ENCODE results near the gene SH3GLB2.

Gene SH3GLB2

DNA sequence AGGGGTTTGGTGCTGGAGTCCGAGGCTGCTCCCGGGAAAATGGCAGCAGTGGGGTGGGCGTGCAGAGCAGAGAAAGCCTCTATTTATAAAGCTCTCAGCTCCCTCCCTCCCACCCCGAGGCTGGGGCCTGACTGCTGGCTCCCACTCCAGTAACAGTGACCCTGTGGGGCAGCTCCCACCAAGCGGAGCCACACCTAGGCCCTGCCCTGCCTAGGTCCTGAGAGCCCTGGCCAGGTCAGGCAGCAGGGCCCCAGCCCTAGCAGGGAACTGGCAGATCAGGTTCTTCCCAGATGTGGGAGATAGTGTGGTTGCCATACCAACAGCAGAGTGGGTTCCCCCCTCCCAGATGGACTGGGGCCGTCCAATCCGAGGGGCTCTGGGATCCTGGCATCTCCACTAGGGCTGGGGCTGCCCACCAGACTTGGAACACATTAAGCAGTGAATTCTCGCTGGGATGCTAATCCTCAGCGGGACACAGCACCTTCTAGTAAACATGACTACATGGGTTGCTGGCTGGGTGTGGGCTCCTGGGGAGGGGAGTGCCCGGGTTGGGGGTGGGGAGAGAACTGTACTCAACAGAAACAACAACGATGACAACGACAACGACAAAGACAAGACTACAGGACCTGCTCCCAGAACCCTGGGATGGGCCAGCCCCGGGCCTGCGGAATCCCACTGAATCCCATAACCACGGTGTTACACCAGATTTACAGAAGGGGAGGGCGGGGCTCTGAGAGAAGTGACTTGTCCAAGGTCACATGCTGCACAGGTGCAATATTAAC is 1.5 kb downstream of the SH3GLB2 start:
- Histone ChIP-seq H2BK120ac (ENCODE audit: low read depth, low read length) (no peak overlapping the region), H3K27ac (replicated peaks; ENCODE audit: low read length) (no peak overlapping the region), H2AK5ac (ENCODE audit: low read depth, low read length) (peak overlapping the region; percentile 99), H2BK15ac (ENCODE audit: low read length) (no peak overlapping the region), H2BK12ac (ENCODE audit: low read length) (no peak overlapping the region), H3K14ac (ENCODE audit: low read length) (no peak overlapping the region), H3K9ac (ENCODE audit: low read depth, low read length, poor library complexity) (peak overlapping the region; percentile 61), H4K91ac (ENCODE audit: low read depth, low read length, poor library complexity) (no peak overlapping the region), H3K9me3 (replicated peaks in 1 of 2; ENCODE audit: control insufficient read depth in 2 of 2, insufficient read depth in 1 of 2, low read depth in 1 of 2, low read length in 2 of 2) (no peaks in the 10 kb centered on the region), H3K36me3 (replicated peaks in 1 of 2; ENCODE audit: control insufficient read depth in 2 of 2, insufficient read depth in 2 of 2, low read length in 2 of 2) (no peaks in the 10 kb centered on the region), H3K27me3 (ENCODE audit: control insufficient read depth in 3 of 3, insufficient read depth in 3 of 3, low read depth in 1 of 3, low read length in 3 of 3) (no peaks in the 10 kb centered on the region), H3K18ac (ENCODE audit: low read length) (peak overlapping the region; percentile 60), H4K8ac (ENCODE audit: low read depth, low read length) (no peak overlapping the region), H2AFZ (ENCODE audit: low read length) (no peak overlapping the region), H3K79me1 (ENCODE audit: low read depth, low read length) (peaks cover 18% of the 10 kb centered on the region), H3K4me3 (ENCODE audit: low read length in 2 of 2) (peak overlapping the region in 1 of 2 donors; percentile 78), H3K4ac (ENCODE audit: low read length) (no peak overlapping the region), H3K4me2 (ENCODE audit: insufficient read depth, low read length, poor library complexity, severe bottlenecking) (peak overlapping the region; percentile 86), H2BK5ac (ENCODE audit: low read length) (peak overlapping the region; percentile 19), H3K23ac (ENCODE audit: low read depth, low read length, poor library complexity) (no peak overlapping the region), H3K4me1 (ENCODE audit: control insufficient read depth in 2 of 2, insufficient read depth in 1 of 2, low read depth in 1 of 2, low read length in 2 of 2) (peaks cover 19 to 28% of the 10 kb centered on the region in 2 donors)
- WGBS, 2 donors (ENCODE audit: extremely low coverage in 2 of 2, insufficient read length in 2 of 2, insufficient replicate concordance in 1 of 2), result no CpG with 5 or more reads among the region's 17 CpGs
- no peak for DNase-seq (ENCODE audit: low spot score)

DNA sequence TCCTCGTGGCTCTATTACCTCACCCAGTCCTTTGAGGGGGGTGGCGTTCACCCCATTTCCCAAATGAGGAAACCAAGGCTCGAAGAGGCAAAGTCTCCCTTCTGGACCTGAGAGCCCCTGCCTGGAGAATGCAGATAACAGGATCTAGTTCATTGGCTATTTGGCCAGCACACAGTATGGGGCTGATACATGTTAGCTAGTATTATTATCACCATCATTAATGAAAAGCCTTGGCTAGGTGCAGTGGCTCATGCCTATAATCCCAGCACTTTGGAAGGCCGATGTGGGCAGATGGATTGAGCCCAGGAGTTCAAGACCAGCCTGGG is 4.3 kb downstream of the SH3GLB2 start:
- Histone ChIP-seq H4K91ac (ENCODE audit: low read depth, low read length, poor library complexity) (no peak overlapping the region), H3K4me1 (ENCODE audit: control insufficient read depth in 2 of 2, insufficient read depth in 1 of 2, low read depth in 1 of 2, low read length in 2 of 2) (peaks cover 23% of the 10 kb centered on the region in 2 donors), H4K8ac (ENCODE audit: low read depth, low read length) (no peak overlapping the region), H2BK120ac (ENCODE audit: low read depth, low read length) (no peak overlapping the region), H3K23ac (ENCODE audit: low read depth, low read length, poor library complexity) (no peak overlapping the region), H2AFZ (ENCODE audit: low read length) (no peak overlapping the region), H3K9me3 (replicated peaks in 1 of 2; ENCODE audit: control insufficient read depth in 2 of 2, insufficient read depth in 1 of 2, low read depth in 1 of 2, low read length in 2 of 2) (no peaks in the 10 kb centered on the region), H3K4ac (ENCODE audit: low read length) (no peak overlapping the region), H2BK12ac (ENCODE audit: low read length) (no peak overlapping the region), H3K27me3 (ENCODE audit: control insufficient read depth in 3 of 3, insufficient read depth in 3 of 3, low read depth in 1 of 3, low read length in 3 of 3) (no peaks in the 10 kb centered on the region), H3K36me3 (replicated peaks in 1 of 2; ENCODE audit: control insufficient read depth in 2 of 2, insufficient read depth in 2 of 2, low read length in 2 of 2) (peaks cover 0 to 8% of the 10 kb centered on the region in 2 donors), H3K4me3 (ENCODE audit: low read length in 2 of 2) (no peak overlapping the region), H3K4me2 (ENCODE audit: insufficient read depth, low read length, poor library complexity, severe bottlenecking) (no peak overlapping the region), H2BK15ac (ENCODE audit: low read length) (no peak overlapping the region), H3K27ac (replicated peaks; ENCODE audit: low read length) (no peak overlapping the region), H2BK5ac (ENCODE audit: low read length) (no peak overlapping the region), H3K14ac (ENCODE audit: low read length) (no peak overlapping the region), H3K9ac (ENCODE audit: low read depth, low read length, poor library complexity) (no peak overlapping the region), H3K18ac (ENCODE audit: low read length) (no peak overlapping the region), H2AK5ac (ENCODE audit: low read depth, low read length) (peak overlapping the region; percentile 7), H3K79me1 (ENCODE audit: low read depth, low read length) (peaks cover 20% of the 10 kb centered on the region)
- WGBS, 2 donors (ENCODE audit: extremely low coverage in 2 of 2, insufficient read length in 2 of 2, insufficient replicate concordance in 1 of 2), result no CpG with 5 or more reads among the region's 4 CpGs
- no peak for DNase-seq (ENCODE audit: low spot score)

DNA sequence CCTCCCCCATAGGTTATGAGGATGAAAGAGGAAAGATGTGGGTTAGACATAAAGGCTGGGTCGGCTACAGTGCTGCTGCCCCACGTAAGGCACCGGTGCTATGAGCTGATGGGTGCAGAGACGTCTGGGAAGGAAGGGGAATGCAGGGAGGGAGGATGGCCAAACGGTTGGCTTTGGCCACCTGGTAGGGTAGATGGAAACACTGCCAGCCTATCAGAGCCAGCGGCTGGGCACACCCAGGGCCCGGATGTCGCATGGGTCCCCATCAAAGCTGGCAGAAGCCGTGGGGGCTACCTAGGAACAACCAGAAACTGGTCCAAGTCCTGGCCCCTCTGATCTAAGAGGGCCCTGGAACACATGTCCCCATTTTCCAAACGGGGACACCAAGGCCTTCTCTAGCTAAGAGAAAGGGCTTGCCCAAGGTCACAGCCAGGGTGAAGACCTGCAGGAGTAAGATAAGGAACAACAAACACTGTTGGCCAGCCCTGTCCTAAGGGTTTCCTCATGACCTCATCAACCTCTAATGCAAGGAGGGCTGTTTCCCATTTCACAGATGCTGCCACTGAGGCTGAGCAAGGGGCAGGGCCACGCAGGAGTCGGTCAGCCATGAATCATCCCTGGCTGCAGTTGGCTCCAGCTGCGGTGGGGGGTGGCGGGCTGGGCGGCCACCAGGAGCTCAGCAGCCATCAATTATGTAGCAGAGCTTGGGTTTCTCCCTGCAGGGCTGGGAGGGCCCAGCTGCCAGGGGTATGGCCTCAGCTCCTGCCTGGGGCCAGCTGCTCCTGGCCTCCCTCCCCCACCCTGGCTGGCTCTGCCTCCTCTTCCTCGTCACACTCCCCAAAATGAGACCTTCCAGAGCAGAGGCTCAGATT is 4.9 kb downstream of the SH3GLB2 start:
- no peak overlapping the region for H4K91ac ChIP-seq (ENCODE audit: low read depth, low read length, poor library complexity)
- no peak overlapping the region for H3K4me2 ChIP-seq (ENCODE audit: insufficient read depth, low read length, poor library complexity, severe bottlenecking)
- peaks cover 20% of the 10 kb centered on the region for H3K79me1 ChIP-seq (ENCODE audit: low read depth, low read length)
- no CpG with 5 or more reads among the region's 16 CpGs for WGBS, 2 donors (ENCODE audit: extremely low coverage in 2 of 2, insufficient read length in 2 of 2, insufficient replicate concordance in 1 of 2)
- no peak overlapping the region for H3K23ac ChIP-seq (ENCODE audit: low read depth, low read length, poor library complexity)
- H3K27me3 ChIP-seq (ENCODE audit: control insufficient read depth in 3 of 3, insufficient read depth in 3 of 3, low read depth in 1 of 3, low read length in 3 of 3), result no peaks in the 10 kb centered on the region
- H3K4me3 ChIP-seq (ENCODE audit: low read length in 2 of 2), result no peak overlapping the region
- H3K36me3 ChIP-seq (replicated peaks in 1 of 2; ENCODE audit: control insufficient read depth in 2 of 2, insufficient read depth in 2 of 2, low read length in 2 of 2), result peaks cover 0 to 10% of the 10 kb centered on the region in 2 donors
- H3K9ac ChIP-seq (ENCODE audit: low read depth, low read length, poor library complexity), result peak overlapping the region; percentile 70
- H2BK5ac ChIP-seq (ENCODE audit: low read length), result no peak overlapping the region
- no peak overlapping the region for H3K14ac ChIP-seq (ENCODE audit: low read length)
- H2BK120ac ChIP-seq (ENCODE audit: low read depth, low read length), result no peak overlapping the region
- no peak overlapping the region for H2BK15ac ChIP-seq (ENCODE audit: low read length)
- no peak overlapping the region for H3K18ac ChIP-seq (ENCODE audit: low read length)
- H4K8ac ChIP-seq (ENCODE audit: low read depth, low read length), result no peak overlapping the region
- no peak for DNase-seq (ENCODE audit: low spot score)
- no peak overlapping the region for H3K4ac ChIP-seq (ENCODE audit: low read length)
- peak overlapping the region; percentile 7 for H2AK5ac ChIP-seq (ENCODE audit: low read depth, low read length)
- no peaks in the 10 kb centered on the region for H3K9me3 ChIP-seq (replicated peaks in 1 of 2; ENCODE audit: control insufficient read depth in 2 of 2, insufficient read depth in 1 of 2, low read depth in 1 of 2, low read length in 2 of 2)
- H3K4me1 ChIP-seq (ENCODE audit: control insufficient read depth in 2 of 2, insufficient read depth in 1 of 2, low read depth in 1 of 2, low read length in 2 of 2), result peaks cover 19 to 23% of the 10 kb centered on the region in 2 donors
- no peak overlapping the region for H2AFZ ChIP-seq (ENCODE audit: low read length)
- H2BK12ac ChIP-seq (ENCODE audit: low read length), result no peak overlapping the region
- no peak overlapping the region for H3K27ac ChIP-seq (replicated peaks; ENCODE audit: low read length)

- H4K8ac ChIP-seq (ENCODE audit: low read depth, low read length), result no peak overlapping the region
- H3K36me3 ChIP-seq (replicated peaks in 1 of 2; ENCODE audit: control insufficient read depth in 2 of 2, insufficient read depth in 2 of 2, low read length in 2 of 2), result peaks cover 0 to 17% of the 10 kb centered on the region in 2 donors
- H3K27ac ChIP-seq (replicated peaks; ENCODE audit: low read length), result no peak overlapping the region
- H3K4me3 ChIP-seq (ENCODE audit: low read length in 2 of 2), result no peak overlapping the region
- no peak overlapping the region for H2BK12ac ChIP-seq (ENCODE audit: low read length)
- H3K79me1 ChIP-seq (ENCODE audit: low read depth, low read length), result peaks cover 10% of the 10 kb centered on the region
- no peak overlapping the region for H2BK120ac ChIP-seq (ENCODE audit: low read depth, low read length)
- H2AFZ ChIP-seq (ENCODE audit: low read length), result no peak overlapping the region
- H4K91ac ChIP-seq (ENCODE audit: low read depth, low read length, poor library complexity), result no peak overlapping the region
- H3K18ac ChIP-seq (ENCODE audit: low read length), result no peak overlapping the region
- no peak overlapping the region for H2BK15ac ChIP-seq (ENCODE audit: low read length)
- peaks cover 15 to 18% of the 10 kb centered on the region in 2 donors for H3K4me1 ChIP-seq (ENCODE audit: control insufficient read depth in 2 of 2, insufficient read depth in 1 of 2, low read depth in 1 of 2, low read length in 2 of 2)
- no peak overlapping the region for H3K14ac ChIP-seq (ENCODE audit: low read length)
- no peak overlapping the region for H3K4me2 ChIP-seq (ENCODE audit: insufficient read depth, low read length, poor library complexity, severe bottlenecking)
- H3K9ac ChIP-seq (ENCODE audit: low read depth, low read length, poor library complexity), result no peak overlapping the region
- WGBS, 2 donors (ENCODE audit: extremely low coverage in 2 of 2, insufficient read length in 2 of 2, insufficient replicate concordance in 1 of 2), result no CpG with 5 or more reads among the region's 9 CpGs
- no peak overlapping the region for H2BK5ac ChIP-seq (ENCODE audit: low read length)
- no peaks in the 10 kb centered on the region for H3K27me3 ChIP-seq (ENCODE audit: control insufficient read depth in 3 of 3, insufficient read depth in 3 of 3, low read depth in 1 of 3, low read length in 3 of 3)
- no peak overlapping the region for H2AK5ac ChIP-seq (ENCODE audit: low read depth, low read length)
- H3K23ac ChIP-seq (ENCODE audit: low read depth, low read length, poor library complexity), result no peak overlapping the region
- DNase-seq (ENCODE audit: low spot score), result no peak
- no peak overlapping the region for H3K4ac ChIP-seq (ENCODE audit: low read length)
- H3K9me3 ChIP-seq (replicated peaks in 1 of 2; ENCODE audit: control insufficient read depth in 2 of 2, insufficient read depth in 1 of 2, low read depth in 1 of 2, low read length in 2 of 2), result no peaks in the 10 kb centered on the region
These were observed 6.1 kb downstream of the SH3GLB2 start for GRCh38 chr9:129022037-129022436.

All from neuronal stem cell (in vitro differentiated cells).